Fibroblast of peridontal ligament (primary cell): ENCODE measurements around the gene CREG1.

Source experiments
- DNase-seq: peaks from one replicate; pipeline ENCODE4 v3.0.0-alpha.2; 2010; ENCODE audit errors: extremely low read depth

The CREG1 gene

DNA sequence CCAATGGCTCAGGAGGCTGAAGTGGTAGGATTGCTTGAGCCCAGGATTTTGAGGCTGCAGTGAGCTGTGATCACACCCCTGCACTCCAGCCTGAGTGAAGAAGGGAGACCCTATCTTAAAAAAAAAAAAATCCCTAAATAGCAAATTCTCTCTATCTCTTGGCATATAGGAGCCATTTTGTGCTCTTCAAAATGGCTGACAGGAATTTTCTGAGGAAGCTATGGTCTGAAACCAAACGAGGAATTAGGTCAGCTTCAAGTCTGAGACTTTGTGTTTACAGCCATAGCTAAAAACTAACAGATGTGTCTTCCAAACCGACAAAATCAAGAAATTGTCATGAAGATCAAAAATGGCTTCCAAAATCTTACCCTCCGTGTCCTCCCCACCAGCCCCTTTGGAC is 45.8 kb downstream of the CREG1 start:
- DNase-seq, result no peak

- DNase-seq, result no peak
Observed at GRCh38 chr1:167504467-167504827, 49.1 kb downstream of the CREG1 start.

- no peak for DNase-seq
Observed at GRCh38 chr1:167503626-167504466, 49.7 kb downstream of the CREG1 start.

DNA sequence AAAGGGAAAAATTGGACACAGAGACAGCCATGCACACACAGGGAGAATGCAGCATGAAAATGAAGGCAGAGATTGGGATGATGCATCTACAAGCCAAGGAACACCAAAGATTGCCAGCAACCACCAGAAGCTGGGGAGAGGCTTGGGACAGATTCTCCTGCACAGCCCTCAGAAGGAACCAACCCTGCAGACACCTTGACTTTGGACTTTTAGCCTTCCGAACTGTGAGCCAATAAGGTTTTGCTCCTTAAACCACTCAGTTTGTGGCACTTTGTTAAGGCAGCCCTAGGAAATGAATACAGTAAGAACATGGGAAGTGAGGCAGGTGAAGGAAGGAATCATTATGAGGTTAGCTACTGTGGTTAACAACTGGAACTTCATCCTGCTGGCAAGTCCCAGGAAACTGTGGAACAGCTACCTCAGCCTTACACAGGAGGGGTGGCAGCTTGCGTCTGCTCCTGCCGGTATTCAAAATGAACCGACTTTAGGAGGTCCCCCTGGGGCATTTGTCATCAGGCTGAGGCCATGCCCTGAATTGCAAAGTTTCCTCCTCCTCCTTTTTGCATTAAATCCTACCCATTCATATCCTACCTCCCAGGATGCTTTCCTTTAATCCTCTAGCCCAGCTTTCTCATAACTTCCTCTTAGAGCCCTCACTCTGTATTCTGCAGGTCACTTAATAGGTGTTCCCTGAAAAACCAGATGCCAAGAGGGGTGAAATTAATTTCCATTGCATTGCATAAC is 50.7 kb downstream of the CREG1 start:
- no peak for DNase-seq

DNA sequence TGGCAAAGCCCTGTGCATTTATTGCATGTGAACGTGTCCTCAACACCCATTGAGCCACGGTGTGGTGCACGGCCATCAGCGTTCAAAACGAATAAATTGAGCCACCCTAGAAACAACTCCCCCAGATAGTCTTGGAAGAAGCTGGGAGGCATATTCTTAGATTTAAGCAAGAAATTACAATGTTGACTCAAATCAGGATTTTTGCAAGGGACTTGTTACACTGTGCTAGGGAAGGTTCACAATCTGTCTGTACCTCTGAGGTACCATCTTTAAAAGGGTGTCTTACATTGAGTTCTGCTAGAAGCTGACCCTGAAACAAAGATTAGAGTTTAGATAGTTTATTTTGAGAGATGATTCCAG is 51.4 kb downstream of the CREG1 start:
- DNase-seq, result no peak

DNA sequence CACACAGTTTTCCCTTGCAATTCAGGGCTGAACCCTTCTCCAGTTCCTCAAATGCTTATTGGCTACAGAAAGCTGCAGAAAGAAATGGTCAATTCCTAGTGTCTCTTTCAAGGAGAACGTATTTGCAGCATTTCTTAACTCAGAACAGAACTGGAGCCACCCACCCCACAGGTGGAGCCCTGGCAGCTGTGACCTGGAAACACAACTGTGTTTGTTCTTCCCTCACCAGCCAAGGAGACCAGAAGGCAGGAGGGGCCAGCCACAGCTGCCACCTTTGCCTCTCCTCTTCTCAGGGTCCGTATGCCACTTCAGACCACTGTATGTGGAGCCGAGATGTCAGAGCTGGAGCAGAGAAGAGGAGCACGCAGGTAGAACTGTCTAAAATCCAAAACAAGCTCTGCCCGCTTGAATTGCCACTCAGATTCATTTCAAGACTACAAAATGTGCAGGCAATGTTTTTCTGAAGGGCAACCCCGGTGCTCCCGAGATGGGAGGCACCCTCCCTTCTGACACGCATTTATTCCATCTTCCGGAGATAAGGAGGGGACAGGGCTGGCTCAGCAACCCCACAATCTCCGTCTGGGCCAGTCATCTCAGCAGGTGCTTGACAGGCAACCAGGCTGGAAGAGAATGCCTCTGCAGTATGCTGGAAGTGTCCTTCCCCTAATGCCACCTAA is 51.9 kb downstream of the CREG1 start:
- no peak for DNase-seq

DNA sequence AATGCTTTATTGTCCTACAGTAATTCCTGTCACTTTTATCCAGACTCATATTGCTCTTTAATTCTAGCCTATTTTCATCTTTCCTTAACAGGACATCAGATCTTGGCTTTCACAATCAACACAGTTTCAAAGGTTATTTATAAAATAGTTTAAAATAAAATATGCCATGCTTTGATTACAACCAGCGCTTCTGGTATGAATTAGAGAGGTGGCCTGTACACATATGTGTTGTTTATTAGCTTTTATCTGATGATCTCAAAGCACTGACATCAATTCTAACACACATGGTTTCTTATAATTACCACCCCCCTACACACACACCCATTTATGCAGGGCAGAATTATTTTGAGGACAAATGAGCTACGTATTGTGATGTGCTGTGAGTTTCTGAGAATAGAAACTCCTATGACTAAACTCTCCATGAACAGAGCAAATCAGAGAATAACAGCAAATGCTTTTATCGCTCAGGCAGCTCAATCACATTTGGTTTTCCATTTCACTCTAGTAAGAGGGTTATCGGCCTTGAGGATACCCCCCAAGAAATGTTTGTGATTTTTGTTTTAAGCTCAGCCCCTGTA is 53.2 kb downstream of the CREG1 start:
- DNase-seq, result no peak

- DNase-seq, result no peak
Observed at GRCh38 chr1:167499664-167500101, 53.9 kb downstream of the CREG1 start.

DNA sequence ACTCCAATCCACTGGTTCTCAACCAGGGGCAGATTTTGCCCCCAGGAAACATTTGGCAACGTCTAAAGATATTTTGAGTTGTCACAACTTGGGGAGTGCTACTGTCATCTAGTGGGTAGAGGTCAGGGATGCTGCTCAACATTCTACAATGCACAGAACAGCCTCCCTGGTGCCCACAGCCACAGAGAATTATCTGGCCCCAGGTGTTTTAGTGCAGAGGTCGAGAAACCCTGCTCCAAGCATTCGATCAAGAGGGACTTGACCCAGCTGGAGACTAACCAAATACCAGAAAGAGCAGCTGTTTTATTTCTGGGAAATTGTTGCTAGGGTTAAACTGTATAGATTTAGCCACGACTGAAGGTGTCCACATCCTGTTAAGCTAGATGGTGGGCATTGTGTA is 54.5 kb downstream of the CREG1 start:
- DNase-seq, result no peak

GRCh38 chr1:167496797-167497619 is 56.6 kb downstream of the CREG1 start:
- DNase-seq, result no peak

DNA sequence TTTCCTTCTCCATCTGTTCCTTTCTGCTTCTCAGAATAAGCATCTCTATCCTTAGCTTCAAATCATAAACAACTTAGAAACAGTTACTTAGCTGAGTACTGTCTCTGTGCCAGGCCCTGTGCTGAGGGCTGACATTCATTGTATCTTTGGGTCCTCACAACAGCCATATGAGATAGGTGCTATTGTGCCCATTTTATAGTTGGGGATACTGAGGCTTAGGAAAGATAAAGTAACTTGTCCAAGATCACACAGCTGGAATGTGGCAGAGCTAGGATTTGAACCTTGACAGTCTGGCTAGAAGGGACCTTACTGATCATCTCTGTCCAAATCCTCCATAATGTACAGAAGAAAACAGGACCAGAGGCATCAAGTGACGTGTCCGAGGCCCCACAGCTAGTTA is 60.2 kb downstream of the CREG1 start:
- no peak for DNase-seq

DNA sequence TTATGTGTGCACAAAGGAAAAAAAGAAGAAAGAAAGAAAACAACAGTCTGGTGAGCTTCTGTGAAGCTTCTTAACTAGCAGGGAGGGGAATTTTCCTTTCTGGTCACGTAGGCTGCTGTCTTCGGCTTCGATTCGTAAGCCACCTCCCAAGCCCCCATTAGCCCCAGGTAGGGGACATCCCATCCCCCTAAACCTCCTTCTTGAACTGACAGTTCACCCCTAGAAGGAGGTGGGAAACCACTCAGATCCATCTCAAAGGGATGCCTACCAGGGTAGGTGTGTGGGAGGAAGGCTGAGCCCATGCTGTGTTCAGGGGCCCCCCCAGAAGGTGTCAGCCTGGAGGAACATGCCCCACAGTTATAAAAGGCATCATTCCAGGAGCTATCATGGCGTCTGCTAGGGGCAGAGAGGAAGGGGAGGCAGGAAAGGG is 61.1 kb downstream of the CREG1 start:
- no peak for DNase-seq

GRCh38 chr1:167491586-167492461 is 61.7 kb downstream of the CREG1 start:
- no peak for DNase-seq
